Mucosa of rectum (tissue), 2 donors: ENCODE results near the gene SPATA13.

Source experiments
- H3K27ac ChIP-seq, 2 donors: one replicate each; pipeline ENCODE4 v1.7.0; 2013; ENCODE audit warnings: inconsistent platforms in 2 of 2, low read depth in 2 of 2, low read length in 2 of 2
- H3K27me3 ChIP-seq, 2 donors: one replicate each; pipeline ENCODE4 v1.7.0; 2013; ENCODE audit warnings: low read length in 2 of 2; ENCODE audit not compliant: control insufficient read depth in 2 of 2, insufficient read depth in 2 of 2
- H3K36me3 ChIP-seq, 2 donors: one replicate each; pipeline ENCODE4 v1.7.0; 2013; ENCODE audit warnings: low read length in 2 of 2; ENCODE audit not compliant: control insufficient read depth in 2 of 2, insufficient read depth in 2 of 2
- H3K4me1 ChIP-seq, 2 donors: one replicate each; pipeline ENCODE4 v1.7.0; 2013; ENCODE audit warnings: low read length in 2 of 2, mild to moderate bottlenecking in 1 of 2; ENCODE audit not compliant: control insufficient read depth in 2 of 2, insufficient read depth in 2 of 2
- H3K4me3 ChIP-seq, 2 donors: one replicate each; pipeline ENCODE4 v1.7.0; 2013; ENCODE audit warnings: low read length in 2 of 2
- H3K9ac ChIP-seq, 2 donors: one replicate each; pipeline ENCODE4 v1.7.0; 2013; ENCODE audit warnings: low read length in 2 of 2, low read depth in 1 of 2, mild to moderate bottlenecking in 1 of 2
- H3K9me3 ChIP-seq, 2 donors: one replicate each; pipeline ENCODE4 v1.7.0; 2013; ENCODE audit warnings: low read length in 2 of 2; ENCODE audit not compliant: control insufficient read depth in 2 of 2
- donor health status: healthy.
- donor health status: Normal muscosa, but diverticular disease.

Gene SPATA13

DNA sequence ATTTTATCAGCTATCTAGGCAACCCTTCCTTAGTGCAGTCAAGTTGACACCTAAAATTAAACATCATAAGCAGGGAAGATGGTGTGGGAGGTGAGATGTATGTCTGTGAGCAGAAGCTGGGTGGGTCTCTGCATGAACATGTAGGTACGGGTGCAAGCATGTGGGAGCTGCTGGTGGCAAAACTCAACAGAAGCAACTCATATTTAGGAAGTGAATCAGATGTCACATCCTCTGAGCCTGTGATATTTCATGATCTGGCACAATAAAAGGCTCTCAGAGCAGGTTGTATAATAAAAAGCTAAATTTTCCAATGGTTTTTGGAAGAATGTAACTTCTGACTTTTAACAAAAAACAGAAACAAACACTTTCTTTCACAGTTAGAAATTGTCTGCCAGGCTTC, 193.2 kb downstream of the SPATA13 start:
- H3K9me3 ChIP-seq, result no peaks in the 10 kb centered on the region
- no peak overlapping the region for H3K4me3 ChIP-seq
- H3K27me3 ChIP-seq, result no peaks in the 10 kb centered on the region
- no peak overlapping the region for H3K27ac ChIP-seq
- peaks cover 26 to 29% of the 10 kb centered on the region in 2 donors for H3K4me1 ChIP-seq
- H3K36me3 ChIP-seq, result no peaks in the 10 kb centered on the region
- no peak overlapping the region for H3K9ac ChIP-seq

GRCh38 chr13:24355103-24355502, 194.6 kb downstream of the SPATA13 start:
- H3K27me3 ChIP-seq, result no peaks in the 10 kb centered on the region
- no peak overlapping the region for H3K4me3 ChIP-seq
- H3K36me3 ChIP-seq, result no peaks in the 10 kb centered on the region
- H3K4me1 ChIP-seq, result peaks cover 12 to 15% of the 10 kb centered on the region in 2 donors
- H3K9ac ChIP-seq, result no peak overlapping the region
- no peak overlapping the region for H3K27ac ChIP-seq
- H3K9me3 ChIP-seq, result no peaks in the 10 kb centered on the region

- Histone ChIP-seq H3K27me3 (no peaks in the 10 kb centered on the region), H3K9ac (no peak overlapping the region), H3K36me3 (no peaks in the 10 kb centered on the region), H3K27ac (no peak overlapping the region), H3K9me3 (no peaks in the 10 kb centered on the region), H3K4me3 (no peak overlapping the region), H3K4me1 (peaks cover 11 to 13% of the 10 kb centered on the region in 2 donors)
Measured at GRCh38 chr13:24356270-24356669, 195.8 kb downstream of the SPATA13 start.
